Nephron progenitor cell (in vitro differentiated cells): ENCODE data around the gene SLC6A2.

Source experiments
- DNase-seq: peaks from one replicate; pipeline ENCODE4 v3.0.0; 2021
- H3K27ac Mint-ChIP-seq: 2 replicates; pipeline ENCODE4 v1.8.0; 2021; ENCODE audit warnings: mild to moderate bottlenecking, moderate library complexity, mixed read lengths
- H3K27me3 Mint-ChIP-seq: 2 replicates; pipeline ENCODE4 v1.8.0; 2021; ENCODE audit warnings: mild to moderate bottlenecking, low read depth, mixed read lengths; ENCODE audit not compliant: poor library complexity
- H3K36me3 Mint-ChIP-seq: 2 replicates; pipeline ENCODE4 v1.8.0; 2021; ENCODE audit warnings: low read depth, mixed read lengths
- H3K4me1 Mint-ChIP-seq: 2 replicates; pipeline ENCODE4 v1.8.0; 2021; ENCODE audit warnings: mixed read lengths
- H3K4me3 Mint-ChIP-seq: 2 replicates; pipeline ENCODE4 v1.8.0; 2021; ENCODE audit warnings: mild to moderate bottlenecking, moderate library complexity, mixed read lengths
- H3K9me3 Mint-ChIP-seq: 2 replicates; pipeline ENCODE4 v1.8.0; 2021; ENCODE audit warnings: mild to moderate bottlenecking, moderate library complexity, mixed read lengths
- CTCF ChIP-seq: fragments of 200-600 bp; sonication (generic); IDR thresholded peaks from 2 replicates; pipeline ENCODE4 v1.5.0; 2021; ENCODE audit warnings: antibody characterized with exemption

SLC6A2 gene

GRCh38 chr16:55660828-55661227 is 5.0 kb downstream of the SLC6A2 start:
- TF ChIP-seq CTCF: no peak
- DNase-seq: no peak

GRCh38 chr16:55661941-55662643 is 6.3 kb downstream of the SLC6A2 start:
- Mint-ChIP-seq H3K4me3 (no peak overlapping the region), H3K36me3 (no peaks in the 10 kb centered on the region), H3K9me3 (no peaks in the 10 kb centered on the region), H3K27ac (no peak overlapping the region), H3K4me1 (peaks cover under 1% of the 10 kb centered on the region), H3K27me3 (peaks cover 64% of the 10 kb centered on the region)
- TF ChIP-seq CTCF: no peak
- no peak for DNase-seq

More at GRCh38 chr16:55660828-55661227, 5.0 kb downstream of the SLC6A2 start:
- H3K27me3 Mint-ChIP-seq: peaks cover 67% of the 10 kb centered on the region
- H3K36me3 Mint-ChIP-seq: no peaks in the 10 kb centered on the region
- no peak overlapping the region for H3K27ac Mint-ChIP-seq
- H3K9me3 Mint-ChIP-seq: no peaks in the 10 kb centered on the region
- H3K4me3 Mint-ChIP-seq: no peak overlapping the region
- peaks cover 7% of the 10 kb centered on the region for H3K4me1 Mint-ChIP-seq

- DNase-seq: no peak
- TF ChIP-seq CTCF: no peak
- no peak overlapping the region for H3K27ac Mint-ChIP-seq
- no peaks in the 10 kb centered on the region for H3K36me3 Mint-ChIP-seq
- peaks cover 59% of the 10 kb centered on the region for H3K27me3 Mint-ChIP-seq
- no peaks in the 10 kb centered on the region for H3K9me3 Mint-ChIP-seq
- H3K4me1 Mint-ChIP-seq: no peaks in the 10 kb centered on the region
- H3K4me3 Mint-ChIP-seq: no peak overlapping the region
These were observed 6.8 kb downstream of the SLC6A2 start for GRCh38 chr16:55662644-55663031.

- Mint-ChIP-seq H3K9me3 (no peaks in the 10 kb centered on the region), H3K27ac (no peak overlapping the region), H3K4me1 (no peaks in the 10 kb centered on the region), H3K4me3 (no peak overlapping the region), H3K27me3 (peaks cover 53% of the 10 kb centered on the region), H3K36me3 (no peaks in the 10 kb centered on the region)
- DNase-seq: no peak
- TF ChIP-seq CTCF: no peak
These were observed 7.4 kb downstream of the SLC6A2 start for GRCh38 chr16:55663225-55663624.

- TF ChIP-seq CTCF: no peak
- no peaks in the 10 kb centered on the region for H3K4me1 Mint-ChIP-seq
- DNase-seq: no peak
- H3K4me3 Mint-ChIP-seq: no peak overlapping the region
- H3K27me3 Mint-ChIP-seq: peaks cover 45% of the 10 kb centered on the region
- H3K9me3 Mint-ChIP-seq: no peaks in the 10 kb centered on the region
- no peak overlapping the region for H3K27ac Mint-ChIP-seq
- no peaks in the 10 kb centered on the region for H3K36me3 Mint-ChIP-seq
These were observed 8.2 kb downstream of the SLC6A2 start for GRCh38 chr16:55663765-55664677.
